Activated B cell treated with CpG ODN at 0.5 μM for 24 hours (primary cell): Measurements from ENCODE around the gene GCHFR. TPM values are rescaled to one million over a fixed set of nuclear protein-coding genes. Genes with fewer than 3 reads are reported as not detected.
A peak's percentile ranks its signal among the peaks of the same experiment; 100 is the strongest.

Experiments used
- ATAC-seq: fragments of 200-7000 bp; cut with Tn5 transposase; one replicate; pipeline ENCODE4 v1.10.0; 2021; ENCODE audit warnings: low read depth, mild to moderate bottlenecking, moderate library complexity
- CTCF ChIA-PET: fragments of 350-600 bp; sonication (Branson Sonifier 250); formaldehyde crosslinking; loops from one replicate; lab custom pipeline; 2021; ENCODE audit warnings: antibody characterized with exemption; lab: Charles Lee
- POLR2A ChIA-PET: fragments of 350-600 bp; sonication (Branson Sonifier 250); formaldehyde crosslinking; loops from one replicate; lab custom pipeline; 2021; ENCODE audit warnings: antibody characterized with exemption; lab: Charles Lee
- DNase-seq: peaks from one replicate; pipeline ENCODE4 v3.0.0; 2022
- H3K27ac Mint-ChIP-seq: one replicate; pipeline ENCODE4 v1.8.0; 2020; ENCODE audit warnings: mixed read lengths
- H3K27me3 Mint-ChIP-seq: one replicate; pipeline ENCODE4 v1.8.0; 2021; ENCODE audit warnings: mixed read lengths
- H3K36me3 Mint-ChIP-seq: one replicate; pipeline ENCODE4 v1.8.0; 2021; ENCODE audit warnings: low read depth, mixed read lengths
- H3K4me1 Mint-ChIP-seq: one replicate; pipeline ENCODE4 v1.8.0; 2021; ENCODE audit warnings: mixed read lengths
- H3K4me3 Mint-ChIP-seq: one replicate; pipeline ENCODE4 v1.8.0; 2020; ENCODE audit warnings: mild to moderate bottlenecking, mixed read lengths
- H3K9me3 Mint-ChIP-seq: one replicate; pipeline ENCODE4 v1.8.0; 2020; ENCODE audit warnings: mixed read lengths
- CTCF ChIP-seq: fragments of 200-600 bp; IDR thresholded peaks from one replicate; pipeline ENCODE4 v1.8.0; 2022; ENCODE audit warnings: antibody characterized with exemption, mild to moderate bottlenecking
- intact Hi-C: fragments of 100-400 bp; cut with micrococcal nuclease; formaldehyde crosslinking; loops from one replicate; pipeline ENCODE4 v1.15.1; 2024
- total RNA-seq: library from RNA; stranded (reverse); gene quantifications from 2 replicates; pipeline ENCODE4 v1.2.3, GENCODE V29; 2022

GCHFR gene
- total RNA-seq, 1 donor from 2014 or later, result 21.1 TPM

- H3K36me3 Mint-ChIP-seq, result peaks cover 30% of the 10 kb centered on the region
- intact Hi-C loops, result loop anchor here (2.0 kb wide), 1 partner anchor 28 kb away; no protein-coding TSS in a partner anchor
- TF ChIP-seq CTCF, result no peak
- ATAC-seq (peak; percentile 3), DNase-seq (no peak)
- CTCF ChIA-PET, result interaction anchor here (1.0 kb wide), 1 partner anchor 28 kb away, joined by 3 read pairs; no protein-coding TSS in a partner anchor
- H3K27me3 Mint-ChIP-seq, result no peaks in the 10 kb centered on the region
- peak overlapping the region; percentile 91 for H3K27ac Mint-ChIP-seq
- peaks cover 25% of the 10 kb centered on the region for H3K4me1 Mint-ChIP-seq
- POLR2A ChIA-PET, result interaction anchor here (0.6 to 1.0 kb wide), 2 partner anchors 28 to 190 kb away, joined by 3 to 5 read pairs; partner anchors contain the start of gene CCDC32
- H3K4me3 Mint-ChIP-seq, result peak overlapping the region; percentile 90
- H3K9me3 Mint-ChIP-seq, result no peaks in the 10 kb centered on the region
These were observed 9.3 kb upstream of the GCHFR start for GRCh38 chr15:40754574-40754882.

GRCh38 chr15:40754883-40755811 is 8.7 kb upstream of the GCHFR start, which contains the start of gene RMDN3:
Gene RMDN3 (minus strand): TSS chr15:40755254. CDS start chr15:40754783, 471 bp downstream.
- Mint-ChIP-seq H3K4me1 (peaks cover 25% of the 10 kb centered on the region), H3K27me3 (no peaks in the 10 kb centered on the region), H3K27ac (peak within 1 kb of the TSS; percentile 91), H3K36me3 (peaks cover 27% of the 10 kb centered on the region), H3K9me3 (no peaks in the 10 kb centered on the region), H3K4me3 (peak within 1 kb of the TSS; percentile 90)
- ChIA-PET POLR2A (interaction anchor here (0.6 to 6.2 kb wide), 3 partner anchors 15 to 190 kb away, joined by 3 to 30 read pairs (median 5); partner anchors contain the start of genes C15orf62 and CCDC32), CTCF (interaction anchor here (1.0 to 2.0 kb wide), 2 partner anchors 14 to 28 kb away, joined by 3 to 5 read pairs; partner anchors contain the start of gene C15orf62)
- intact Hi-C loops, result loop anchor here (1.0 to 2.0 kb wide), 6 partner anchors 9 to 139 kb away; partner anchors contain the start of genes C15orf62, DNAJC17, GCHFR and VPS18
- no peak for TF ChIP-seq CTCF
- ATAC-seq, result peak; percentile 97
- DNase-seq, result peak; percentile 93

DNA sequence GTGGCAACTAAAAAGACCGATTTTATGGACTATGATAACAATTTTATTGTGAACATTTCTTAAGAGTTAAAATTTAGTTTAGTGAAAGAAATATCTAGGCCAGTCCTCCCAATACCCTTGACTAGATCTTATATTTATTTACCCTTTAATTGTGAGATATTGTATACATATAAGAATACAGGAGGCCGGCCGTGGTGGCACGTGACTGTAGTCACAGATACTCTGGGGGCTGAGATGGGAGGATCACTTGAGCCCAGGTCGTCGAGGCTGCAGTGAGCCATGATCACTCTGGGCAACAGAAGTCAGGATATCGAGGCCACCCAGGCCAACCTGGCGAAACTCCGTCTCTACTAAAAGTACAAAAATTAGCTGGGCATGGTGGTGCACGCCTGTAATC is 8.1 kb upstream of the GCHFR start:
- intact Hi-C loops, result loop anchor here (1.0 to 2.0 kb wide), 6 partner anchors 8 to 138 kb away; partner anchors contain the start of genes C15orf62, DNAJC17, GCHFR and VPS18
- no peak for TF ChIP-seq CTCF
- no peaks in the 10 kb centered on the region for H3K27me3 Mint-ChIP-seq
- no peak for ATAC-seq
- H3K9me3 Mint-ChIP-seq, result no peaks in the 10 kb centered on the region
- CTCF ChIA-PET, result interaction anchor here (1.3 to 2.0 kb wide), 2 partner anchors 13 to 26 kb away, joined by 5 to 7 read pairs; partner anchors contain the start of gene C15orf62
- POLR2A ChIA-PET, result interaction anchor here (0.6 to 6.2 kb wide), 3 partner anchors 14 to 197 kb away, joined by 5 to 30 read pairs (median 5); partner anchors contain the start of genes C15orf62 and CHAC1
- peaks cover 25% of the 10 kb centered on the region for H3K4me1 Mint-ChIP-seq
- no peak for DNase-seq
- H3K4me3 Mint-ChIP-seq, result peak overlapping the region; percentile 90
- peaks cover 22% of the 10 kb centered on the region for H3K36me3 Mint-ChIP-seq
- H3K27ac Mint-ChIP-seq, result peak overlapping the region; percentile 91

DNA sequence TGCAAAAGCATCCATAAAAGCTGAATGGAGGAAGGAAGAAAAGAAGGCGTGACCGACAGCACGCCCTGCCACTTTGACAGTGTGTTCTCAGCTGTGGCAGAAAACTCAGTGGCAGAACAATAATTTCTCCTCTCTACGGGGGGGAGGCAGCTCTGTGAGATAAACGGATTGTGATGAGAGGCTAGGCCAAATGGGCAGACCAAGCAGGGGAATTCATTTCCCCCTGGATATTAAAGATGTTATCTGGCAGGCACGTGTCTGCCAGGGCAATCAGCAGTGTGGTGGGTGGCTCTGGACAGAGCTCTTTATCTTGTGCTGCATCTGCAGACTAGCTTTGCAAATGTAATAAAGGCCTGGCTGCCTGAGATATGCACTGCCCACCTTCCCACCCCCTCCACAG is 6.9 kb upstream of the GCHFR start:
- peaks cover 12% of the 10 kb centered on the region for H3K36me3 Mint-ChIP-seq
- no peaks in the 10 kb centered on the region for H3K27me3 Mint-ChIP-seq
- H3K4me3 Mint-ChIP-seq, result no peak overlapping the region
- DNase-seq (no peak), ATAC-seq (no peak)
- TF ChIP-seq CTCF, result no peak
- no peak overlapping the region for H3K27ac Mint-ChIP-seq
- no peaks in the 10 kb centered on the region for H3K9me3 Mint-ChIP-seq
- POLR2A ChIA-PET, result interaction anchor here (0.5 to 6.2 kb wide), 3 partner anchors 13 to 196 kb away, joined by 5 to 30 read pairs (median 5); partner anchors contain the start of genes C15orf62 and CHAC1
- intact Hi-C loops, result no loop called here
- CTCF ChIA-PET, result interaction anchor here (0.7 to 2.0 kb wide), 3 partner anchors 12 to 28 kb away, joined by 3 to 7 read pairs (median 5); partner anchors contain the start of gene C15orf62
- peaks cover 25% of the 10 kb centered on the region for H3K4me1 Mint-ChIP-seq
